HepG2 (cell line): Measurements from ENCODE around the gene SMAP2. TPM values are rescaled to one million over a fixed set of nuclear protein-coding genes. Genes with fewer than 3 reads are reported as not detected.

ENCODE experiments used
- AGO2 ChIP-seq: fragments of 200-400 bp; formaldehyde crosslinking; optimal IDR thresholded peaks from 2 replicates; pipeline ENCODE3; 2017; ENCODE audit warnings: mild to moderate bottlenecking, low read depth, low read length, moderate library complexity
- CBFB ChIP-seq: sonication (generic); formaldehyde crosslinking; IDR thresholded peaks from 2 replicates; pipeline ENCODE4 v1.4.0; 2020; ENCODE audit warnings: missing genetic modification reagents
- CENPX ChIP-seq: sonication (generic); formaldehyde crosslinking; IDR thresholded peaks from 2 replicates; pipeline ENCODE4 v1.9.0; 2021; ENCODE audit warnings: mild to moderate bottlenecking, missing genetic modification reagents, moderate library complexity
- FOSL2 ChIP-seq: sonication (generic); formaldehyde crosslinking; IDR thresholded peaks from 2 replicates; pipeline ENCODE4 v1.4.0; 2020; ENCODE audit warnings: missing genetic modification reagents
- IRX3 ChIP-seq: sonication (generic); formaldehyde crosslinking; IDR thresholded peaks from 2 replicates; pipeline ENCODE4 v1.8.1; 2023; ENCODE audit warnings: mild to moderate bottlenecking, low read depth, missing genetic modification reagents, borderline replicate concordance
- NFE2 ChIP-seq: sonication (generic); formaldehyde crosslinking; IDR thresholded peaks from 2 replicates; pipeline ENCODE4 v1.4.0; 2020; ENCODE audit warnings: missing genetic modification reagents
- NFKB2 ChIP-seq: sonication (generic); formaldehyde crosslinking; IDR thresholded peaks from 2 replicates; pipeline ENCODE4 v1.4.0; 2020; ENCODE audit warnings: missing genetic modification reagents, borderline replicate concordance
- REL ChIP-seq: sonication (generic); formaldehyde crosslinking; conservative IDR thresholded peaks from 2 replicates; pipeline ENCODE4 v1.8.0; 2022; ENCODE audit warnings: mild to moderate bottlenecking, missing genetic modification reagents, moderate library complexity
- RORA ChIP-seq: sonication (generic); formaldehyde crosslinking; IDR thresholded peaks from 2 replicates; pipeline ENCODE4 v1.5.0; 2020; ENCODE audit warnings: mild to moderate bottlenecking, missing genetic modification reagents, moderate library complexity
- SIX4 ChIP-seq: sonication (generic); formaldehyde crosslinking; IDR thresholded peaks from 2 replicates; pipeline ENCODE4 v1.4.0; 2020; ENCODE audit warnings: missing genetic modification reagents
- SP5 ChIP-seq: IDR thresholded peaks from 2 replicates; pipeline ENCODE4 v1.6.1; 2016; ENCODE audit warnings: low read depth, borderline replicate concordance
- YY1 ChIP-seq: IDR thresholded peaks from 2 replicates; pipeline ENCODE4 v1.6.1; 2011; ENCODE audit warnings: low read length, low read depth, moderate library complexity, mild to moderate bottlenecking; ENCODE audit not compliant: insufficient read depth, insufficient replicate concordance
- ZBTB3 ChIP-seq: sonication (generic); formaldehyde crosslinking; IDR thresholded peaks from 2 replicates; pipeline ENCODE4 v1.4.0; 2020; ENCODE audit warnings: low read depth, mild to moderate bottlenecking, moderate library complexity, missing genetic modification reagents, borderline replicate concordance
- ZNF468 ChIP-seq: sonication (generic); formaldehyde crosslinking; IDR thresholded peaks from 2 replicates; pipeline ENCODE4 v1.8.0; 2022; ENCODE audit warnings: mild to moderate bottlenecking, moderate library complexity, missing genetic modification reagents
- ZNF552 ChIP-seq: sonication (generic); formaldehyde crosslinking; IDR thresholded peaks from 2 replicates; pipeline ENCODE4 v1.9.0; 2022; ENCODE audit warnings: missing genetic modification reagents, mild to moderate bottlenecking, borderline replicate concordance
- ZSCAN29 ChIP-seq: sonication (generic); formaldehyde crosslinking; conservative IDR thresholded peaks from 2 replicates; pipeline ENCODE4 v1.4.0; 2020; ENCODE audit warnings: mild to moderate bottlenecking, missing genetic modification reagents
- polyA plus RNA-seq, 8 experiments: library from polyadenylated mRNA; depleted of rRNA in 3 of 8; stranded (reverse) in 7 of 8; unstranded in 1 of 8; fragments of >200 nt; fragmentation: Illumina TruSeq in 4 of 8; extraction: Trizol in 4 of 8; gene quantifications; 2 replicates each; pipeline versions ENCODE4 v1.2.1 to v1.2.3, GENCODE V29; 2011 to 2016; ENCODE audit warnings: low read depth in 4 of 8, missing spikeins in 1 of 8, mixed read lengths in 1 of 8; ENCODE audit not compliant: insufficient read depth in 1 of 8
- total RNA-seq, 5 experiments: library from RNA; depleted of rRNA; stranded (reverse); fragments of >200 nt; fragmentation: Illumina TruSeq; extraction: Trizol; gene quantifications; 2 replicates each; pipeline ENCODE4 v1.2.3, GENCODE V29; 2016; ENCODE audit warnings: low read depth in 1 of 5
- TF ChIP-seq, protein P1 (sequence below): IDR thresholded peaks from 2 replicates; pipeline ENCODE4 v1.6.1; 2016; ENCODE audit warnings: mild to moderate bottlenecking
- TF ChIP-seq, protein P2 (sequence below): sonication (generic); formaldehyde crosslinking; IDR thresholded peaks from 2 replicates; pipeline ENCODE4 v1.4.0; 2020; ENCODE audit warnings: missing genetic modification reagents
- TF ChIP-seq, protein P3 (sequence below): sonication (generic); formaldehyde crosslinking; IDR thresholded peaks from 2 replicates; pipeline ENCODE4 v1.4.0; 2020; ENCODE audit warnings: mild to moderate bottlenecking, missing genetic modification reagents, borderline replicate concordance
- TF ChIP-seq, protein P4 (sequence below): IDR thresholded peaks from 2 replicates; pipeline ENCODE4 v1.6.1; 2012; ENCODE audit warnings: inconsistent platforms

SMAP2 gene
- total and polyA plus RNA-seq, 2 of the 13 experiments (the other 11 are each of a cell fraction or from before 2014, with no cell fraction given): 19.0 to 22.3 TPM

DNA sequence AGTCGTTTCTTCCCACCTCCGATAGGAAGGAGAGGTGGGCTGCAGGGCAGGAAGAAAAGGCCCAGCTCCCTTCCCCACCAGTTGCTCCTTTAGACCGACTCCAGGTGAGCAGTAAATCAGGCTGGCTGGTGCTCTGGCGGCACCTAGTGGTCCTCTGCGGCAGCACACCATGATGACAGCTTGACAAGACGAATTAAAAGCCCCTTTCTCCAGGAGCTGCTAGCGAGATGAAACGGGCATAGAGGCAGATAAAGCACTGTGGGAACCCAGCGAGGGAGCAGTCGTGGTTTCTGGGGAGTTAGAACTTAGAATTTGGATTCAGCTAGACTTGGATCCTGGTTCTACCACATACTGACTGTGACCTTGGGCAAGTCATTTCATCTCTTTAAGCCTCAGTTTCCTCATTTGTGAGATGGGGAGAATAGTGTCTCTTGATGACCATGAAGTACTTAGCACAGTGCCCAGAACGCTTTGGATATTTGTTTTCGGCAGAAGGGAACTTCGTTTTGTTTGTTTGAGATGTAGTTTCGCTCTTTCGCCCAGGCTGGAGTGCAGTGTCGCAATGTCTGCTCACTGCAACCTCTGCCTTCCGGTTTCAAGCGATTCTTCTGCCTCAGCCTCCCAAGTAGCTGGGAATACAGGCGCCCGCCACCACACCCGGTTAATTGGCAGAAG lies 34.6 kb upstream of the SMAP2 start (continued):
- TF ChIP-seq, protein P1, sequence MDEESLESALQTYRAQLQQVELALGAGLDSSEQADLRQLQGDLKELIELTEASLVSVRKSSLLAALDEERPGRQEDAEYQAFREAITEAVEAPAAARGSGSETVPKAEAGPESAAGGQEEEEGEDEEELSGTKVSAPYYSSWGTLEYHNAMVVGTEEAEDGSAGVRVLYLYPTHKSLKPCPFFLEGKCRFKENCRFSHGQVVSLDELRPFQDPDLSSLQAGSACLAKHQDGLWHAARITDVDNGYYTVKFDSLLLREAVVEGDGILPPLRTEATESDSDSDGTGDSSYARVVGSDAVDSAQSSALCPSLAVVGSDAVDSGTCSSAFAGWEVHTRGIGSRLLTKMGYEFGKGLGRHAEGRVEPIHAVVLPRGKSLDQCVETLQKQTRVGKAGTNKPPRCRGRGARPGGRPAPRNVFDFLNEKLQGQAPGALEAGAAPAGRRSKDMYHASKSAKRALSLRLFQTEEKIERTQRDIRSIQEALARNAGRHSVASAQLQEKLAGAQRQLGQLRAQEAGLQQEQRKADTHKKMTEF (CRISPR knock-in tag): peak; percentile 28; the same call in 1 of the 2 replicates
- TF ChIP-seq, protein P2, sequence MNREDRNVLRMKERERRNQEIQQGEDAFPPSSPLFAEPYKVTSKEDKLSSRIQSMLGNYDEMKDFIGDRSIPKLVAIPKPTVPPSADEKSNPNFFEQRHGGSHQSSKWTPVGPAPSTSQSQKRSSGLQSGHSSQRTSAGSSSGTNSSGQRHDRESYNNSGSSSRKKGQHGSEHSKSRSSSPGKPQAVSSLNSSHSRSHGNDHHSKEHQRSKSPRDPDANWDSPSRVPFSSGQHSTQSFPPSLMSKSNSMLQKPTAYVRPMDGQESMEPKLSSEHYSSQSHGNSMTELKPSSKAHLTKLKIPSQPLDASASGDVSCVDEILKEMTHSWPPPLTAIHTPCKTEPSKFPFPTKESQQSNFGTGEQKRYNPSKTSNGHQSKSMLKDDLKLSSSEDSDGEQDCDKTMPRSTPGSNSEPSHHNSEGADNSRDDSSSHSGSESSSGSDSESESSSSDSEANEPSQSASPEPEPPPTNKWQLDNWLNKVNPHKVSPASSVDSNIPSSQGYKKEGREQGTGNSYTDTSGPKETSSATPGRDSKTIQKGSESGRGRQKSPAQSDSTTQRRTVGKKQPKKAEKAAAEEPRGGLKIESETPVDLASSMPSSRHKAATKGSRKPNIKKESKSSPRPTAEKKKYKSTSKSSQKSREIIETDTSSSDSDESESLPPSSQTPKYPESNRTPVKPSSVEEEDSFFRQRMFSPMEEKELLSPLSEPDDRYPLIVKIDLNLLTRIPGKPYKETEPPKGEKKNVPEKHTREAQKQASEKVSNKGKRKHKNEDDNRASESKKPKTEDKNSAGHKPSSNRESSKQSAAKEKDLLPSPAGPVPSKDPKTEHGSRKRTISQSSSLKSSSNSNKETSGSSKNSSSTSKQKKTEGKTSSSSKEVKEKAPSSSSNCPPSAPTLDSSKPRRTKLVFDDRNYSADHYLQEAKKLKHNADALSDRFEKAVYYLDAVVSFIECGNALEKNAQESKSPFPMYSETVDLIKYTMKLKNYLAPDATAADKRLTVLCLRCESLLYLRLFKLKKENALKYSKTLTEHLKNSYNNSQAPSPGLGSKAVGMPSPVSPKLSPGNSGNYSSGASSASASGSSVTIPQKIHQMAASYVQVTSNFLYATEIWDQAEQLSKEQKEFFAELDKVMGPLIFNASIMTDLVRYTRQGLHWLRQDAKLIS (CRISPR knock-in tag): no peak
- no peak for TF ChIP-seq IRX3 (CRISPR knock-in tag)
- TF ChIP-seq AGO2: no peak
- no peak for TF ChIP-seq RORA (CRISPR knock-in tag)
- no peak for TF ChIP-seq CENPX (CRISPR knock-in tag)
- TF ChIP-seq FOSL2 (CRISPR knock-in tag): peak; percentile 22; the same call in 1 of the 2 replicates
- peak; percentile 69; the same call in 1 of the 2 replicates for TF ChIP-seq ZBTB3 (CRISPR knock-in tag)
- TF ChIP-seq, protein P3, sequence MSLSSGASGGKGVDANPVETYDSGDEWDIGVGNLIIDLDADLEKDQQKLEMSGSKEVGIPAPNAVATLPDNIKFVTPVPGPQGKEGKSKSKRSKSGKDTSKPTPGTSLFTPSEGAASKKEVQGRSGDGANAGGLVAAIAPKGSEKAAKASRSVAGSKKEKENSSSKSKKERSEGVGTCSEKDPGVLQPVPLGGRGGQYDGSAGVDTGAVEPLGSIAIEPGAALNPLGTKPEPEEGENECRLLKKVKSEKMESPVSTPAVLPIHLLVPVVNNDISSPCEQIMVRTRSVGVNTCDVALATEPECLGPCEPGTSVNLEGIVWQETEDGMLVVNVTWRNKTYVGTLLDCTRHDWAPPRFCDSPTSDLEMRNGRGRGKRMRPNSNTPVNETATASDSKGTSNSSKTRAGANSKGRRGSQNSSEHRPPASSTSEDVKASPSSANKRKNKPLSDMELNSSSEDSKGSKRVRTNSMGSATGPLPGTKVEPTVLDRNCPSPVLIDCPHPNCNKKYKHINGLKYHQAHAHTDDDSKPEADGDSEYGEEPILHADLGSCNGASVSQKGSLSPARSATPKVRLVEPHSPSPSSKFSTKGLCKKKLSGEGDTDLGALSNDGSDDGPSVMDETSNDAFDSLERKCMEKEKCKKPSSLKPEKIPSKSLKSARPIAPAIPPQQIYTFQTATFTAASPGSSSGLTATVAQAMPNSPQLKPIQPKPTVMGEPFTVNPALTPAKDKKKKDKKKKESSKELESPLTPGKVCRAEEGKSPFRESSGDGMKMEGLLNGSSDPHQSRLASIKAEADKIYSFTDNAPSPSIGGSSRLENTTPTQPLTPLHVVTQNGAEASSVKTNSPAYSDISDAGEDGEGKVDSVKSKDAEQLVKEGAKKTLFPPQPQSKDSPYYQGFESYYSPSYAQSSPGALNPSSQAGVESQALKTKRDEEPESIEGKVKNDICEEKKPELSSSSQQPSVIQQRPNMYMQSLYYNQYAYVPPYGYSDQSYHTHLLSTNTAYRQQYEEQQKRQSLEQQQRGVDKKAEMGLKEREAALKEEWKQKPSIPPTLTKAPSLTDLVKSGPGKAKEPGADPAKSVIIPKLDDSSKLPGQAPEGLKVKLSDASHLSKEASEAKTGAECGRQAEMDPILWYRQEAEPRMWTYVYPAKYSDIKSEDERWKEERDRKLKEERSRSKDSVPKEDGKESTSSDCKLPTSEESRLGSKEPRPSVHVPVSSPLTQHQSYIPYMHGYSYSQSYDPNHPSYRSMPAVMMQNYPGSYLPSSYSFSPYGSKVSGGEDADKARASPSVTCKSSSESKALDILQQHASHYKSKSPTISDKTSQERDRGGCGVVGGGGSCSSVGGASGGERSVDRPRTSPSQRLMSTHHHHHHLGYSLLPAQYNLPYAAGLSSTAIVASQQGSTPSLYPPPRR (CRISPR knock-in tag): peak; percentile 55; the same call in 1 of the 2 replicates
- no peak for TF ChIP-seq ZSCAN29 (CRISPR knock-in tag)
- TF ChIP-seq YY1: peak; percentile 33
- TF ChIP-seq CBFB: 0 out of 2 replicates have a peak, but pooled peaks have one; percentile 53
- TF ChIP-seq SIX4 (CRISPR knock-in tag): no peak
- no peak for TF ChIP-seq NFE2 (CRISPR knock-in tag)
- TF ChIP-seq SP5 (CRISPR knock-in tag): no peak
- no peak for TF ChIP-seq REL
- TF ChIP-seq, protein P4, sequence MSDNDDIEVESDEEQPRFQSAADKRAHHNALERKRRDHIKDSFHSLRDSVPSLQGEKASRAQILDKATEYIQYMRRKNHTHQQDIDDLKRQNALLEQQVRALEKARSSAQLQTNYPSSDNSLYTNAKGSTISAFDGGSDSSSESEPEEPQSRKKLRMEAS: 0 out of 2 replicates have a peak, but pooled peaks have one; percentile 8
- TF ChIP-seq ZNF552 (CRISPR knock-in tag): no peak
- TF ChIP-seq ZNF468: no peak
- TF ChIP-seq NFKB2 (CRISPR knock-in tag): no peak
